HG03469 (cell line): ENCODE measurements around the gene NFATC2.

Experiments
- ATAC-seq: cut with Tn5 transposase; IDR thresholded peaks from one replicate; pipeline ENCODE4 v1.9.1; 2021; ENCODE audit warnings: mild to moderate bottlenecking, moderate library complexity, moderate number of reproducible peaks; ENCODE audit not compliant: unreplicated experiment

The NFATC2 gene

GRCh38 chr20:51342510-51343236 lies 199.8 kb downstream of the NFATC2 start:
- ATAC-seq = no peak

GRCh38 chr20:51341581-51341980 lies 200.9 kb downstream of the NFATC2 start:
- ATAC-seq = no peak

GRCh38 chr20:51340451-51340840 lies 202.1 kb downstream of the NFATC2 start:
- no peak for ATAC-seq

GRCh38 chr20:51339721-51340450 lies 202.6 kb downstream of the NFATC2 start:
- ATAC-seq = no peak

GRCh38 chr20:51338692-51339440 lies 203.7 kb downstream of the NFATC2 start:
- ATAC-seq = no peak

DNA sequence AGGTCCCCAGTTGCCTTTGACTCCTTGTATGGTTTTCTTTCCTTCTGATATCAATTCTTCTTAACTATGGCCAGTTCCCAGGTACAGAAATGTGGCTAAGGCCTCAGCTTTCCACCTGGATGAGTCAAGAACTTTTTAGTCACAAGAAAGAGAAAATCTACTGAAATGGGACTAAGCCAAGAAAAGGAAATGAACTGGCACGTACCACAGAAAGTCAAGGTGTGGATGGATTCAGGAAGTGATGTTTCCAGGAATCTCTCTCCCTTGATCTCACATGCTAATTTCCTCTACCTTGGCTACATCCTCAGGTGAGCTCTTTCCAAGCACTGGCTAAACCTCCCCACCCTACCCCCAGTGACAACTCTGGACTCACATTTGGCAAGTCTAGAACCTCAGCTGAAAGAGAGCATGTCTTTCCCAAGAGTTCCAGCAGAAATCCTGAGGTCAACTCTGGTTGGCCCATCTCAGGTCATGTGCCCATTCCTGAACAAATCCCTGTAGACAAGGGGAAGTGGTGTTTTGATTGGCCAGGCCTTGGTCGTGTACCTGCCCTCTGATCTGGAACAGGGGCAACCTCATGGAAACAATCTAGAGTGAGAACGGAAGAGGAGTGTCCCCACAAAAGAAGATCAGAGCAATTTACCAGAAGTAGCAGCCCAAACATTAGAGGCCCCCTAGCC lies 205.3 kb downstream of the NFATC2 start:
- no peak for ATAC-seq
